NCI-H2107 treated with DMSO at 0.1 percent for 48 hours (cell line): ENCODE data around the gene KCTD17.

Source experiments
- DNase-seq: peaks from one replicate; lab custom pipeline; 2025; ENCODE audit not compliant: unreplicated experiment; lab: John Stamatoyannopoulos, UW

Gene KCTD17

GRCh38 chr22:37020192-37020479, 31.4 kb upstream of the KCTD17 start:
- no peak for DNase-seq

- DNase-seq, result no peak
Observed at GRCh38 chr22:37021041-37021440, 30.5 kb upstream of the KCTD17 start.

GRCh38 chr22:37021710-37022482, 29.6 kb upstream of the KCTD17 start:
- DNase-seq, result no peak

GRCh38 chr22:37022483-37023337, 28.8 kb upstream of the KCTD17 start:
- DNase-seq, result no peak

GRCh38 chr22:37023743-37024338, 27.7 kb upstream of the KCTD17 start:
- no peak for DNase-seq

GRCh38 chr22:37024339-37025157, 27.0 kb upstream of the KCTD17 start:
- no peak for DNase-seq

GRCh38 chr22:37025500-37026070, 26.0 kb upstream of the KCTD17 start:
- DNase-seq, result no peak

- DNase-seq, result no peak
Observed at GRCh38 chr22:37026325-37026724, 25.2 kb upstream of the KCTD17 start.

GRCh38 chr22:37027556-37027955, 24.0 kb upstream of the KCTD17 start:
- DNase-seq, result no peak

- DNase-seq, result no peak
Observed at GRCh38 chr22:37028692-37029674, 22.6 kb upstream of the KCTD17 start.

- no peak for DNase-seq
Observed at GRCh38 chr22:37030560-37031281, 20.8 kb upstream of the KCTD17 start.

GRCh38 chr22:37032134-37032534, 19.4 kb upstream of the KCTD17 start:
- DNase-seq, result no peak

GRCh38 chr22:37032535-37033460, 18.7 kb upstream of the KCTD17 start:
- DNase-seq, result no peak

GRCh38 chr22:37033605-37034430, 17.7 kb upstream of the KCTD17 start:
- no peak for DNase-seq

- DNase-seq, result no peak
Observed at GRCh38 chr22:37036655-37037377, 14.7 kb upstream of the KCTD17 start.

GRCh38 chr22:37037669-37038068, 13.9 kb upstream of the KCTD17 start:
- no peak for DNase-seq
